CD14-positive monocyte (primary cell): ENCODE measurements around the gene PFN3. TPM values are rescaled to one million over a fixed set of nuclear protein-coding genes. Genes with fewer than 3 reads are reported as not detected.

Experiments used
- DNase-seq, 3 donors: peaks; one replicate each; pipeline ENCODE4 v3.0.0-alpha.2; 2011 to 2022
- H2AFZ ChIP-seq: 2 replicates; pipeline ENCODE4 v1.6.0; 2012; ENCODE audit warnings: mild to moderate bottlenecking, low read depth, low read length, inconsistent platforms; ENCODE audit not compliant: insufficient read depth, poor library complexity, severe bottlenecking
- H3K27ac ChIP-seq, 2 donors: 1 replicate in 1 of 2; 2 replicates in 1 of 2; pipeline ENCODE4 v1.5.1; 2012 to 2013; ENCODE audit warnings: low read length in 2 of 2, control low read depth in 1 of 2, inconsistent platforms in 1 of 2, low read depth in 1 of 2, mild to moderate bottlenecking in 1 of 2
- H3K27me3 ChIP-seq, 2 donors: one replicate each; pipeline versions ENCODE4 v1.6.0 to v1.6.1; 2011 to 2013; ENCODE audit warnings: low read length in 2 of 2; ENCODE audit not compliant: control insufficient read depth in 2 of 2, insufficient read depth in 2 of 2
- H3K36me3 ChIP-seq, 2 donors: replicated peaks in 1 of 2; 1 replicate in 1 of 2; 2 replicates in 1 of 2; pipeline versions ENCODE4 v1.5.1 to v1.6.1; 2012 to 2013; ENCODE audit warnings: low read length in 2 of 2, control low read depth in 1 of 2, inconsistent platforms in 1 of 2, mild to moderate bottlenecking in 1 of 2; ENCODE audit not compliant: insufficient read depth in 2 of 2, control insufficient read depth in 1 of 2
- H3K4me1 ChIP-seq, 2 donors: 1 replicate in 1 of 2; 2 replicates in 1 of 2; pipeline versions ENCODE4 v1.5.1 to v1.6.1; 2012 to 2013; ENCODE audit warnings: low read length in 2 of 2, control low read depth in 1 of 2, inconsistent platforms in 1 of 2, mild to moderate bottlenecking in 1 of 2, moderate library complexity in 1 of 2; ENCODE audit not compliant: insufficient read depth in 2 of 2, control insufficient read depth in 1 of 2
- H3K4me2 ChIP-seq: replicated peaks from 2 replicates; pipeline ENCODE3; 2012; ENCODE audit warnings: low read length, moderate library complexity, mild to moderate bottlenecking; ENCODE audit not compliant: poor library complexity, severe bottlenecking; ENCODE audit errors: extremely low read depth
- H3K4me3 ChIP-seq, 3 experiments: fragments of 200-600 bp in 1 of 3; sonication (generic) in 1 of 3; replicated peaks in 1 of 3; 1 replicate in 2 of 3; 2 replicates in 1 of 3; pipeline ENCODE4 v1.5.1; 2011 to 2013; ENCODE audit warnings: low read length in 3 of 3, mild to moderate bottlenecking in 3 of 3, control low read depth in 2 of 3, low read depth in 2 of 3, inconsistent platforms in 1 of 3, moderate library complexity in 1 of 3
- H3K79me2 ChIP-seq: 2 replicates; pipeline ENCODE4 v1.6.0; 2012; ENCODE audit warnings: mild to moderate bottlenecking, control low read depth, inconsistent platforms, low read length, moderate library complexity; ENCODE audit not compliant: insufficient read depth
- H3K9ac ChIP-seq: 2 replicates; pipeline ENCODE4 v1.6.0; 2017; ENCODE audit warnings: low read length, mild to moderate bottlenecking; ENCODE audit not compliant: insufficient read depth, poor library complexity, severe bottlenecking
- H3K9me3 ChIP-seq, 2 donors: replicated peaks in 1 of 2; 1 replicate in 1 of 2; 2 replicates in 1 of 2; pipeline versions ENCODE4 v1.5.1 to v1.6.1; 2012 to 2013; ENCODE audit warnings: low read length in 2 of 2, control low read depth in 1 of 2; ENCODE audit not compliant: control insufficient read depth in 1 of 2, insufficient read depth in 1 of 2
- H4K20me1 ChIP-seq: 2 replicates; pipeline ENCODE4 v1.6.0; 2012; ENCODE audit warnings: mild to moderate bottlenecking, low read length, control low read depth, moderate library complexity; ENCODE audit not compliant: insufficient read depth
- H3K27ac Mint-ChIP-seq, 7 donors: one replicate each; pipeline ENCODE4 v1.8.0; 2020; ENCODE audit warnings: mild to moderate bottlenecking in 7 of 7, mixed read lengths in 7 of 7, moderate library complexity in 6 of 7, inconsistent platforms in 2 of 7
- H3K27me3 Mint-ChIP-seq, 3 donors: one replicate each; pipeline ENCODE4 v1.8.0; 2021 to 2022; ENCODE audit warnings: low read depth in 3 of 3, mild to moderate bottlenecking in 3 of 3, mixed read lengths in 3 of 3, moderate library complexity in 3 of 3, inconsistent platforms in 1 of 3
- H3K36me3 Mint-ChIP-seq, 2 donors: one replicate each; pipeline ENCODE4 v1.8.0; 2020; ENCODE audit warnings: mixed read lengths in 2 of 2, inconsistent platforms in 1 of 2, mild to moderate bottlenecking in 1 of 2
- H3K4me1 Mint-ChIP-seq: one replicate; pipeline ENCODE4 v1.8.0; 2020; ENCODE audit warnings: mild to moderate bottlenecking, mixed read lengths
- H3K4me3 Mint-ChIP-seq, 2 donors: one replicate each; pipeline ENCODE4 v1.8.0; 2020; ENCODE audit warnings: mild to moderate bottlenecking in 2 of 2, mixed read lengths in 2 of 2, moderate library complexity in 1 of 2
- H3K9me3 Mint-ChIP-seq, 7 donors: one replicate each; pipeline ENCODE4 v1.8.0; 2020 to 2022; ENCODE audit warnings: mixed read lengths in 7 of 7, mild to moderate bottlenecking in 6 of 7, moderate library complexity in 6 of 7, inconsistent platforms in 2 of 7
- WGBS: methylation state at CpG from one replicate; pipeline ENCODE4 v1.1.5; 2013; ENCODE audit warnings: missing lambda C conversion rate; ENCODE audit not compliant: insufficient coverage; 5-methylcytosine and 5-hydroxymethylcytosine counted together
- intact Hi-C, 2 donors: fragments of 100-400 bp; cut with micrococcal nuclease; formaldehyde crosslinking; loops; one replicate each; pipeline versions ENCODE4 v1.15.0 to v1.15.1; 2023
- polyA plus RNA-seq, 3 donors: library from polyadenylated mRNA; depleted of rRNA in 1 of 3; unstranded in 2 of 3; stranded (reverse) in 1 of 3; fragments of 300-500 nt in 2 of 3; fragments of >200 nt in 1 of 3; fragmentation: Illumina TruSeq in 2 of 3; gene quantifications; 1 replicate in 2 of 3; 2 replicates in 1 of 3; pipeline ENCODE4 v1.2.3, GENCODE V29; 2012 to 2021
- TF ChIP-seq, protein P1 (sequence below): fragments of 200-600 bp; IDR thresholded peaks from one replicate; pipeline ENCODE4 v1.8.0; 2022; ENCODE audit warnings: antibody characterized with exemption, mild to moderate bottlenecking

Gene PFN3
- polyA plus RNA-seq, 3 donors = not detected

- TF ChIP-seq, protein P1, sequence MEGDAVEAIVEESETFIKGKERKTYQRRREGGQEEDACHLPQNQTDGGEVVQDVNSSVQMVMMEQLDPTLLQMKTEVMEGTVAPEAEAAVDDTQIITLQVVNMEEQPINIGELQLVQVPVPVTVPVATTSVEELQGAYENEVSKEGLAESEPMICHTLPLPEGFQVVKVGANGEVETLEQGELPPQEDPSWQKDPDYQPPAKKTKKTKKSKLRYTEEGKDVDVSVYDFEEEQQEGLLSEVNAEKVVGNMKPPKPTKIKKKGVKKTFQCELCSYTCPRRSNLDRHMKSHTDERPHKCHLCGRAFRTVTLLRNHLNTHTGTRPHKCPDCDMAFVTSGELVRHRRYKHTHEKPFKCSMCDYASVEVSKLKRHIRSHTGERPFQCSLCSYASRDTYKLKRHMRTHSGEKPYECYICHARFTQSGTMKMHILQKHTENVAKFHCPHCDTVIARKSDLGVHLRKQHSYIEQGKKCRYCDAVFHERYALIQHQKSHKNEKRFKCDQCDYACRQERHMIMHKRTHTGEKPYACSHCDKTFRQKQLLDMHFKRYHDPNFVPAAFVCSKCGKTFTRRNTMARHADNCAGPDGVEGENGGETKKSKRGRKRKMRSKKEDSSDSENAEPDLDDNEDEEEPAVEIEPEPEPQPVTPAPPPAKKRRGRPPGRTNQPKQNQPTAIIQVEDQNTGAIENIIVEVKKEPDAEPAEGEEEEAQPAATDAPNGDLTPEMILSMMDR = no peak
- H4K20me1 ChIP-seq = peaks cover 11% of the 10 kb centered on the region
- intact Hi-C loops = loop anchor here in 1 of 2 donors (5.0 kb wide), 1 partner anchor 94 kb away; the partner anchor contains the start of gene PDLIM7
- peaks cover 0 to 17% (median 5%) of the 10 kb centered on the region in 7 donors for H3K9me3 Mint-ChIP-seq
- no peaks in the 10 kb centered on the region for H3K79me2 ChIP-seq
- H3K4me1 Mint-ChIP-seq = peaks cover 40% of the 10 kb centered on the region
- H3K27ac ChIP-seq = no peak overlapping the region
- peak overlapping the region; percentile 81 for H2AFZ ChIP-seq
- H3K36me3 Mint-ChIP-seq = peaks cover 6 to 8% of the 10 kb centered on the region in 2 donors
- DNase-seq = peak in 1 of 3 donors; percentile 52
- H3K4me3 ChIP-seq = peak overlapping the region in 1 of 3 experiments; percentile 74
- peak overlapping the region in 5 of 7 donors; percentile 33 to 77 (median 68) for H3K27ac Mint-ChIP-seq
- peak overlapping the region; percentile 89 for H3K4me2 ChIP-seq
- peaks cover 26 to 43% of the 10 kb centered on the region in 2 donors for H3K27me3 ChIP-seq
- H3K27me3 Mint-ChIP-seq = peaks cover 37 to 59% (median 53%) of the 10 kb centered on the region in 3 donors
- H3K9me3 ChIP-seq = peaks cover 0 to 12% of the 10 kb centered on the region in 2 donors
- H3K4me1 ChIP-seq = peaks cover 45 to 46% of the 10 kb centered on the region in 2 donors
- no peaks in the 10 kb centered on the region for H3K36me3 ChIP-seq
- WGBS = 1% methylated on average over 61 of the region's 61 CpGs
- H3K4me3 Mint-ChIP-seq = peak overlapping the region; percentile 72 to 87
- no peak overlapping the region for H3K9ac ChIP-seq
Observed at GRCh38 chr5:177403102-177403791, 2.8 kb upstream of the PFN3 start.

- peaks cover 6 to 8% of the 10 kb centered on the region in 2 donors for H3K36me3 Mint-ChIP-seq
- H3K4me1 ChIP-seq = peaks cover 45 to 46% of the 10 kb centered on the region in 2 donors
Observed at GRCh38 chr5:177402271-177403043, 2.0 kb upstream of the PFN3 start.

More at GRCh38 chr5:177402271-177403043, 2.0 kb upstream of the PFN3 start:
- Histone ChIP-seq H3K9me3 (peaks cover 0 to 12% of the 10 kb centered on the region in 2 donors), H3K79me2 (no peaks in the 10 kb centered on the region), H3K9ac (no peak overlapping the region), H4K20me1 (peaks cover 11% of the 10 kb centered on the region), H3K4me3 (no peak overlapping the region), H3K27me3 (peaks cover 26 to 43% of the 10 kb centered on the region in 2 donors), H2AFZ (no peak overlapping the region), H3K4me2 (peak overlapping the region; percentile 89), H3K27ac (no peak overlapping the region), H3K36me3 (no peaks in the 10 kb centered on the region)
- Mint-ChIP-seq H3K4me1 (peaks cover 40% of the 10 kb centered on the region), H3K27me3 (peaks cover 36 to 57% (median 52%) of the 10 kb centered on the region in 3 donors), H3K4me3 (peak overlapping the region; percentile 50 to 87), H3K27ac (peak overlapping the region in 5 of 7 donors; percentile 10 to 77 (median 68)), H3K9me3 (peaks cover 0 to 17% (median 5%) of the 10 kb centered on the region in 7 donors)
- intact Hi-C loops = loop anchor here in 1 of 2 donors (5.0 kb wide), 1 partner anchor 95 kb away; the partner anchor contains the start of gene PDLIM7
- WGBS = 28% methylated on average over 38 of the region's 49 CpGs
- peak in 2 of 3 donors; percentile 39 to 52 for DNase-seq
- TF ChIP-seq, protein P1 = no peak
